ENCODE measurements around the gene CLSTN1.

CLSTN1 gene

GRCh38 chr1:9710037-9710436 lies 113.7 kb downstream of the CLSTN1 start:
- no peak for FAIRE-seq

GRCh38 chr1:9706178-9706577 lies 117.6 kb downstream of the CLSTN1 start:
- no peak for FAIRE-seq

- no peak for FAIRE-seq
Observed at GRCh38 chr1:9705337-9706093, 118.2 kb downstream of the CLSTN1 start.

DNA sequence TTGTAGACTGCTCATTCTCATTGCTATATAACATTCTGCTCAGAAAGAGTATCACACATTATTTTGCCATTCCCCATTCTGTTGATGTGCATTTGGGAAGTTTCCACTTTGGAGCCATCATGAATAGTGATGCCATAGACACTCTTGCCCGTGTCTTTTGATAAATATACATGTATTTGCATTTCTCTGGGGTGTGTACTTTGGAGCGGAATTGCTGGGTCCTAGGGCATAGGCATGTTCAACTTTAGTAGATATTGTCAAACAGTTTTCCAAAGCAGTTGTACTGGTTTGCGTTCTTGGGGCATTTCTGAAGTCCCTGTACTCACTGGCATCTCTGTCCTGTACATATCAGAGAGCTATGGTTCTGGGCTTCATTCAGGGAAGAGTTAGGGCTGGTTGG lies 120.1 kb downstream of the CLSTN1 start:
- no peak for FAIRE-seq

DNA sequence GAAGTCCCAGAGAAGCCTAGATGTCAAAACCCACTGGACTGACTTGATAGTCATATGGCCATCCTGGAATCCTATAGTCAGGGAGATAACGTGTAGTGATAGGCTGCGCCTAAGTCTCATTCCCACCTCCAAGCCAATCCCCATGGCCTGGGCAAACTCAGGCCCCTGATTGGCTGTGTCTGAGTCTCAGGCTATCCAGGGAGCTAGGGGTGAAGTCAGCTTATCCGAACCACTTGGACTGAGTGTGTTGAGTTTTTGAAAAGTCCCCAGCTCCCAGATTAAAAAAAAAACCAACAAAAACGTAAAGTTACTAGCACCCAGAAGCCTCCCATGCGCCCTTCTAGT lies 120.6 kb downstream of the CLSTN1 start:
- no peak for FAIRE-seq

DNA sequence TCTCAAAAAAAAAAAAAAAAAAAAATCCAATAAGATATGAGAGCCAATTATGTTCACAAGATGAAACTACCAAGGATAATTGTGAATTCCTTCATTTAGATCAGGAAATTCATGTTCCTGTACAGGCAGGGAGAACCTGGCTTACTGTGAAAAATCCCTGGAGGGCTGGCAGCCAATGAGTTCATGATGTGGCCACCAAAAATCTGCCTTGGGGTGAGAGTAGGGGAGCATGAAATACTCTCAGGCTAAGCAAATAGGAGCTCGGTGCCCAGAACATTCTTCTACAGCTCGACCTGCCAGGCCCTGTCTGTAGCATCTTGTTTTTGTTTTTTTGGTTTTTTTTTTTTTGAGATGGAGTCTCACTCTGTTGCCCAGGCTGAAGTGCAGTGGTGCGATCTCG lies 122.1 kb downstream of the CLSTN1 start:
- no peak for FAIRE-seq

DNA sequence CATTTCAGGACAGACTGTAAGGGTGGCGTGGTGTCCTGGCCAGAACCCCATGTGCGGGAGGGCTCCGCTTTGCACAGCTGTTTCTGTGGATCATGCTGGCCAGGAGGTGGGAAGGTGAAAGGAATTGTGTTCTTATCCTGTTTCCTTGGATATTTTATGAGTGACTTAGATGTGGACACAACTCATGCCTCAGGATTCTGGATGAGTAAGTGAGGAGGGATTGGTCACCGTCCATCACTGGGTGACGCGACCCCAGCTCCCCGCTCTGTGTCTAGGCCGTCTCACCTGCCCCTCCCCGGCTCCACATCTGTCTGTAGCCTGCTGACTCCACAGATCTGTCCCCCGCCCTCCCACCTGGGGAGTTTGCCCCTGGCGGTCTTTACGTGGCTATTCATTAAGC lies 123.4 kb downstream of the CLSTN1 start:
- no peak for FAIRE-seq

DNA sequence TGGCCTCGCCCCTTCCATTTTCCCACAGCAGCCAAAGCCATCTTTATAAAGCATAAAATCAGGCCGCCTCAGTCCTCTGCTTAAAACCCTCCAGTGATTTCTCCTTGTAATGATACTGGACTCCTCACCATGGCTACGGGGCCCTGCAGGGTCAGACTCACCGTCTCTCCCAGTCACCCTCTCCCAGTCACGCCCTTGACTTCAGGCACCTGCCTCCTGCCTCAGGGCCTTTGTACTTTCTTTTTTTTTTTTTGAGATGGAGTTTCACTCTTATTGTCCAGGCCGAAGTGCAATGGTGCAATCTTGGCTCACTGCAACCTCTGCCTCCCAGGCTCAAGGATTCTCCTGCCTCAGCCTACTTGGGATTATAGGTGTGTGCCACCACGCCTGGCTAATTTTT lies 124.4 kb downstream of the CLSTN1 start:
- no peak for FAIRE-seq

DNA sequence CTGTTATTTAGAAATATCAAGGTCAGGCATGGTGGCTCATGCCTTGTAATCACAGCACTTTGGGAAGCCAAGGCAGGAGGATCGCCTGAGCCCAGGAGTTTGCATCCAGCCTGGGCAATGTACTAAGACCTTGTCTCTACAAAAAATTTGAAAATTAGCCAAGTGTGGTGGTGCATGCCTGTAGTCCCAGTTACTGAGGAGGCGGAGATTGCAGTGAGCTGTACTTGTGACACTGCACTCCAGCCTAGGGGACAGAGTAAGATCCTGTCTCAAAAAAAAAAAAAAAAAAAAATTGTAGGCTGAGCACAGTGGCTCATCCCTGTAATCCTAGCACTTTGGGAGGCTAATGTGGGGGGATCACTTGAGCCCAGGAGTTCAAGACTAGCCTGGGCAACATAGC lies 127.0 kb downstream of the CLSTN1 start:
- no peak for FAIRE-seq

GRCh38 chr1:9691691-9692090 lies 132.1 kb downstream of the CLSTN1 start:
- FAIRE-seq: no peak

- FAIRE-seq: no peak
Observed at GRCh38 chr1:9691108-9691445, 132.7 kb downstream of the CLSTN1 start.

DNA sequence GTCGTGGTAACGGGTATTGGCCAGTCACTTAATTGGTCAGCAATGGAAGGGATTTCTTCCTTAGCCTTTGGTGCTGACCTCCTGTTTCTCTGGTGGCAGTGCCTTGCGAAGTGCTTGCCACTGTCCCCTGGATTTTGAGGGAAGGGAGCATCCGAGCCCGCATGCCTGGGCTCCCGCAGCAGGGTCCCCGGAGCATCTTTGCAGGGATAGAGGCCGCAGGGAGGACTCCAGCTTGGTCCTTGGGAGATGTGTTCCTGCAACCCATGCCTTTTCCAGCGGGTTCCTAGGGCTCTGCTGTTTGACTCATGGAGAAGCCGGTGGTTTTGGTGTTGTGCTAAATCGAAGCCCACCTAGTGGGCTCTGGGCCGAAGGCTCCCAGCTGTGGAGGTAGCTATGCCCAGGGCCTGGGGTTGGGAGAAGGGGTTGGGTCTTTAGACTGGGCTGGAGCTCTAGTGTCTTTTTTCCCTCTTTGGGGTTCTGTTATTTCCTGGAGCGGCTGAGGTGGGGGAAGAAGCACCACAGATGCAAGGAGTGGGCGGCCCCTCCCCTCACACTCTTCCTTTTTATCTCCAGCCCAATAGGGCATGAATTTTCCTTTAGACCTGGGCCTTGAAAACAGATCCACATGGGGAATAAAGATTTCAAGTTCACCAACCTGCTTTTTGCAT lies 133.2 kb downstream of the CLSTN1 start:
- FAIRE-seq: no peak

DNA sequence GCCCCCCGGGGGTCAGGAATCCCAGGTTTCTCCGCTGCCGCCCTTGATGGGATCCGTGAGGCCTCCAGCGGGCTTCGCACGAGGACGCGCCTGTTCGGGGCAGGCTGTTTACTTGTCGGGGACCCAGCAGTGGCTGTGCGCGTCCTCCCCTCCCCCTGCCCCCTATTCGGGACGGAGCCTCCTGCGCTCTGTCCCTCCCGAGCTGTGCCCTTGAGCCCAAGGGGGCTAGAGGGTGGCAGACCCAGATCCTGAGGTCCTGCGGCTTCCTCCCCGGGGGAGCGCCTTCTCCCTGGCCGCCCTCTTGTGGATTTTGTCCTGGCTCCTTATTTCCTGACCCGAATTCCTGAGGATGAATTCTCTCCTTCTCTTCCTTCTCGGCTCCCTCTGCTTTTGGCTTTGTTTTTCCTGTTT lies 133.8 kb downstream of the CLSTN1 start:
- no peak for FAIRE-seq

GRCh38 chr1:9689011-9689706 lies 134.6 kb downstream of the CLSTN1 start:
- FAIRE-seq: no peak

GRCh38 chr1:9688599-9688998 lies 135.2 kb downstream of the CLSTN1 start:
- no peak for FAIRE-seq

- no peak for FAIRE-seq
Observed at GRCh38 chr1:9687874-9688582, 135.7 kb downstream of the CLSTN1 start.

DNA sequence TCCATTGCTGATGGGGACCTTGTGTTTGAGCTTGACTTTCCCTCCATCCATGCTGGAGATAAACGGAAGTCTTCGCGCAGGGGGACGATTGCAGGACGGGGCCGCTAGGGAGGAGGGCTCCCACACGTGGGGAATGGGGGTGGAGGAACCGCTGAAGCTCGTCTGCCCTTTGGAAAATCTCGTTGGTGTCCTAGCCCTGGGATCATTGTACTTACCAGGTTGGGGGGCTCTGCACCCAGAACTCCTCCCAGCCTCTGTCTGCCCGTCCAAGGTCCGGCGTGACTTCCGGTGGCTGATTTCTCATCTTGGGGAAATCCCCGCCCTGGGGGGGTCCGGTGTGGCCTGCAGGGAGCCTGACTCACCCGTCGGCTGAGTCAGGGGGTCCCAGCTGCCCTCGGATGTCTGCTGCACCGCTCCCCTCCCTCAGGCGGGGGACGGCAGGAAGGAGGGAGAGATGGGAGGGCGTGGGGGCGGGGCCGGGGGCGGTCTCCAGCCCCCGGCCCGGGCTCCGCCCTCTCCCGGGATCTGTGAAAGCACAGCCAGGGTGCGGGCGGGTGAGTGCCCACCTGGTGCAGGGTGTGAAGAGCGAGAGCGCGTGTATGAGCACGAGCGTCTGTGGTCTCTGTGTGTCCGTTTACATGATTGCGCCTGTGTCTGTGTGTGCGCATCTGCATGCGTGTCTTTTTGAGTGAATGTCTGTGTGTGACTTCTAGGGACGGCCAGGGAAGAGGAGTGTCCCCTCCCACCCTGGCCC lies 136.5 kb downstream of the CLSTN1 start:
- no peak for FAIRE-seq

- FAIRE-seq: no peak
Observed at GRCh38 chr1:9684801-9685200, 139.0 kb downstream of the CLSTN1 start.

- FAIRE-seq: no peak
Observed at GRCh38 chr1:9680828-9681227, 142.9 kb downstream of the CLSTN1 start.

DNA sequence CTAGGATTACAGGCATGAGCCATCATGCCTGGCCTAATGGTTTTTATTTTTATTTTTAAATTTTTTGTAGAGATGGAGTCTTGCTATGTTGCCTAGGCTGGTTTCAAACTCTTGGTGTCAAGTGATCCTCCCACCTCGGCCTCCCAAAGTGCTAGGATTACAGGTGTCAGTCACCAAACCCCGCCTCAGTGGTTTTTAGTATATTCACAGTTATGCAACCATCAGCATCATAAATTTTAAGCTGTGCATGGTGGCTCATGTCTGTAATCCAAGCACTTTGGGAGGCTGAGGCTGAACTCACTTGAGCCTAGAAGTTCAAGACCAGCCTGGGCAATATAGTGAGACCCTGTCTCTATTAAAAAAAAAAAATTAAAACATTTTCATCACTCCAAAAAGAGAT lies 143.7 kb downstream of the CLSTN1 start:
- FAIRE-seq: no peak

Data from TTC549 (cell line).